K562 (cell line): ENCODE measurements around the gene DNMT1. TPM values are rescaled to one million over a fixed set of nuclear protein-coding genes. Genes with fewer than 3 reads are reported as not detected.

Experiments used
- ATAC-seq: fragments of 200-7000 bp; cut with Tn5 transposase; 3 replicates; pipeline ENCODE4 v1.9.1; 2020; ENCODE audit warnings: moderate library complexity
- BruUV-seq: library from RNA; stranded (reverse); fragments of 400-500 nt; replicated peaks from 2 replicates; lab custom pipeline; 2021; lab: Mats Ljungman, UMichigan
- CTCF ChIA-PET: fragments of 300-600 bp; formaldehyde crosslinking; extraction: SDS; loops from one replicate; lab custom pipeline; 2021; ENCODE audit warnings: low intra/inter-chr PET ratio; lab: Yijun Ruan, JAX
- POLR2A ChIA-PET: fragments of 300-600, 350-650 bp; sonication (Branson Sonifier 250); formaldehyde crosslinking; extraction: SDS; loops from one replicate; lab custom pipeline; 2021; ENCODE audit warnings: antibody characterized with exemption, inconsistent platforms; lab: Yijun Ruan, JAX
- DNase-seq, 4 experiments: peaks; one replicate each; pipeline versions ENCODE4 v3.0.0 to v3.0.0-alpha.2; 2011 to 2018; ENCODE audit warnings: low spot score in 3 of 4, mixed read lengths in 3 of 4; ENCODE audit errors: extremely low read depth in 1 of 4
- FAIRE-seq: peaks from 2 replicates; lab custom pipeline; 2011; peaks lifted over from hg19 to GRCh38; lab: Jason Lieb, UNC
- H2AFZ ChIP-seq: 2 replicates; pipeline ENCODE4 v1.6.0; 2011; ENCODE audit warnings: low read depth, low read length, control low read depth, inconsistent platforms
- H3K27ac ChIP-seq: fragments of 200-600 bp; 3 replicates; pipeline ENCODE4 v1.8.0; 2011; ENCODE audit warnings: low read depth, mild to moderate bottlenecking, control low read depth, inconsistent platforms, low read length, moderate library complexity, mixed read lengths; ENCODE audit errors: extremely low read depth
- H3K27me3 ChIP-seq, 2 experiments: fragments of 300-600 bp in 1 of 2; 2 replicates in 1 of 2; 3 replicates in 1 of 2; pipeline versions ENCODE4 v1.6.0 to v1.8.0; 2011; ENCODE audit warnings: inconsistent platforms in 2 of 2, low read length in 2 of 2, mild to moderate bottlenecking in 1 of 2, mixed read lengths in 1 of 2, moderate library complexity in 1 of 2; ENCODE audit not compliant: control insufficient read depth in 2 of 2, insufficient read depth in 2 of 2
- H3K36me3 ChIP-seq: fragments of 300-600 bp; 3 replicates; pipeline ENCODE4 v1.8.0; 2011; ENCODE audit warnings: mild to moderate bottlenecking, low read length, inconsistent platforms; ENCODE audit not compliant: control insufficient read depth, insufficient read depth
- H3K4me1 ChIP-seq, 2 experiments: fragments of 200-600 bp in 1 of 2; replicated peaks in 1 of 2; 2 replicates in 1 of 2; 3 replicates in 1 of 2; pipeline versions ENCODE4 v1.5.1 to v1.8.0; 2011; ENCODE audit warnings: inconsistent platforms in 2 of 2, low read length in 2 of 2, mild to moderate bottlenecking in 1 of 2, mixed read lengths in 1 of 2, moderate library complexity in 1 of 2; ENCODE audit not compliant: control insufficient read depth in 2 of 2, insufficient read depth in 2 of 2
- H3K4me2 ChIP-seq: 2 replicates; pipeline ENCODE4 v1.6.1; 2011; ENCODE audit warnings: low read length, control low read depth, inconsistent platforms, mixed read lengths; ENCODE audit not compliant: insufficient read depth
- H3K4me3 ChIP-seq: fragments of 200-600 bp; sonication (generic), shearing (Covaris generic); 2 replicates; pipeline ENCODE4 v1.5.1; 2016; ENCODE audit warnings: control low read depth, inconsistent platforms
- H3K79me2 ChIP-seq: fragments of 200-600 bp; 3 replicates; pipeline ENCODE4 v1.8.0; 2011; ENCODE audit warnings: low read length, inconsistent platforms; ENCODE audit not compliant: control insufficient read depth, insufficient read depth
- H3K9ac ChIP-seq, 2 experiments: 2 replicates each; pipeline versions ENCODE4 v1.6.0 to v1.6.1; 2011; ENCODE audit warnings: low read depth in 2 of 2, low read length in 2 of 2, control low read depth in 1 of 2, inconsistent platforms in 1 of 2, mild to moderate bottlenecking in 1 of 2, mixed read lengths in 1 of 2; ENCODE audit not compliant: insufficient read depth in 1 of 2
- H3K9me1 ChIP-seq: one replicate; pipeline ENCODE4 v1.6.0; 2011; ENCODE audit warnings: inconsistent platforms, mild to moderate bottlenecking, low read length, moderate library complexity; ENCODE audit not compliant: control insufficient read depth, insufficient read depth
- H3K9me3 ChIP-seq: replicated peaks from 2 replicates; pipeline ENCODE4 v1.5.1; 2011; ENCODE audit warnings: low read depth, low read length, inconsistent platforms; ENCODE audit not compliant: control insufficient read depth, insufficient read depth
- H4K20me1 ChIP-seq: replicated peaks from 2 replicates; pipeline ENCODE4 v1.6.1; 2011; ENCODE audit warnings: low read length, inconsistent platforms, mixed read lengths; ENCODE audit not compliant: control insufficient read depth, insufficient read depth
- ARID1B ChIP-seq: fragments of 450-650 bp; IDR thresholded peaks from 2 replicates; pipeline ENCODE4 v1.6.1; 2016; ENCODE audit warnings: antibody characterized with exemption, mild to moderate bottlenecking, inconsistent platforms
- C11orf30 ChIP-seq: fragments of 450-650 bp; IDR thresholded peaks from 2 replicates; pipeline ENCODE4 v1.6.1; 2016; ENCODE audit warnings: low read depth, mild to moderate bottlenecking
- ESRRB ChIP-seq: fragments of 250-450 bp; sonication (Bioruptor Pico); IDR thresholded peaks from 2 replicates; pipeline ENCODE4 v1.5.0; 2020; ENCODE audit warnings: mild to moderate bottlenecking, moderate library complexity, borderline replicate concordance
- L3MBTL2 ChIP-seq: fragments of 450-650 bp; IDR thresholded peaks from 2 replicates; pipeline ENCODE4 v1.6.1; 2016; ENCODE audit warnings: mild to moderate bottlenecking, moderate library complexity
- LARP7 ChIP-seq: fragments of 450-650 bp; IDR thresholded peaks from 2 replicates; pipeline ENCODE4 v1.6.1; 2016
- LCOR ChIP-seq: sonication (generic); formaldehyde crosslinking; IDR thresholded peaks from 2 replicates; pipeline ENCODE4 v1.8.0; 2022; ENCODE audit warnings: mild to moderate bottlenecking, missing genetic modification reagents
- NFRKB ChIP-seq: fragments of 450-650 bp; IDR thresholded peaks from 2 replicates; pipeline ENCODE4 v1.6.1; 2016; ENCODE audit warnings: low read depth
- RBM17 ChIP-seq: fragments of 200-400 bp; formaldehyde crosslinking; IDR thresholded peaks from 2 replicates; pipeline ENCODE4 v1.6.1; 2017; ENCODE audit warnings: low read depth, mild to moderate bottlenecking, low read length, borderline replicate concordance
- RCOR1 ChIP-seq, 2 experiments: IDR thresholded peaks; 2 replicates each; pipeline ENCODE4 v1.6.1; 2012; ENCODE audit warnings: low read depth in 2 of 2, low read length in 2 of 2, borderline replicate concordance in 1 of 2, improper control_type of control experiment in 1 of 2
- SMAD4 ChIP-seq: fragments of 250-450 bp; sonication (Bioruptor Pico); conservative IDR thresholded peaks from 2 replicates; pipeline ENCODE4 v1.8.0; 2021; ENCODE audit warnings: inconsistent platforms, mild to moderate bottlenecking, moderate library complexity
- SNRNP70 ChIP-seq: fragments of 200-400 bp; formaldehyde crosslinking; optimal IDR thresholded peaks from 2 replicates; pipeline ENCODE3; 2017; ENCODE audit warnings: low read depth, low read length
- SRSF3 ChIP-seq: fragments of 200-400 bp; formaldehyde crosslinking; IDR thresholded peaks from 2 replicates; pipeline ENCODE4 v1.6.1; 2016; ENCODE audit warnings: mild to moderate bottlenecking, low read length, moderate library complexity; ENCODE audit not compliant: insufficient read depth
- TCF3 ChIP-seq: sonication (generic); formaldehyde crosslinking; IDR thresholded peaks from 2 replicates; pipeline ENCODE4 v1.4.0; 2020; ENCODE audit warnings: mild to moderate bottlenecking, missing genetic modification reagents
- ZNF3 ChIP-seq: fragments of 250-450 bp; sonication (Bioruptor Pico); IDR thresholded peaks from 2 replicates; pipeline ENCODE4 v1.5.0; 2021; ENCODE audit warnings: mild to moderate bottlenecking, moderate library complexity
- WGBS: fragments of 100-300 bp; shearing (Covaris generic); methylation state at CpG from one replicate; pipeline ENCODE4 v1.1.6; 2016; ENCODE audit warnings: low coverage, mixed read lengths; ENCODE audit not compliant: insufficient coverage; ENCODE audit errors: missing lambda C conversion rate; 5-methylcytosine and 5-hydroxymethylcytosine counted together
- in situ Hi-C: fragments of 300-500 bp; cut with MboI; formaldehyde crosslinking; loops from 4 replicates; pipeline ENCODE4 v1.15.0; 2018; ENCODE audit warnings: inconsistent platforms, mixed read lengths
- intact Hi-C: fragments of 100-400 bp; cut with micrococcal nuclease; formaldehyde crosslinking; loops from 2 replicates; pipeline ENCODE4 v1.14.2; 2022
- polyA plus RNA-seq, 8 experiments: library from polyadenylated mRNA; depleted of rRNA in 4 of 8; stranded (reverse) in 5 of 8; unstranded in 3 of 8; fragments of >200 nt; fragmentation: Nextera tagmentation in 2 of 8; fragmentation: Illumina TruSeq in 1 of 8; extraction: Ambion mirVana in 2 of 8; extraction: Trizol in 1 of 8; gene quantifications; 2 replicates each; pipeline versions ENCODE4 v1.2.1 to v1.2.3, GENCODE V29; 2011 to 2014; ENCODE audit warnings: inconsistent platforms in 1 of 8, missing spikeins in 1 of 8
- total RNA-seq, 7 experiments: library from RNA; depleted of rRNA in 6 of 7; stranded (reverse); fragments of >200 nt in 6 of 7; fragmentation: Illumina TruSeq in 2 of 7; extraction: Trizol in 2 of 7; gene quantifications; 2 replicates each; pipeline versions ENCODE4 v1.2.1 to v1.2.3, GENCODE V29; 2011 to 2021; ENCODE audit warnings: low replicate concordance in 1 of 7
- TF ChIP-seq, protein P1 (sequence below), 3 experiments: IDR thresholded peaks in 2 of 3; conservative IDR thresholded peaks in 1 of 3; 2 replicates each; pipeline ENCODE4 v1.5.1; 2011 to 2012; ENCODE audit warnings: low read length in 3 of 3, mild to moderate bottlenecking in 3 of 3, control low read depth in 2 of 3, improper control_type of control experiment in 1 of 3, inconsistent platforms in 1 of 3, low read depth in 1 of 3, mixed read lengths in 1 of 3, moderate library complexity in 1 of 3; ENCODE audit not compliant: insufficient read depth in 2 of 3
- TF ChIP-seq, protein P2 (sequence below): fragments of 450-650 bp; IDR thresholded peaks from 2 replicates; pipeline ENCODE4 v1.6.1; 2017; ENCODE audit warnings: antibody characterized with exemption, mild to moderate bottlenecking

Gene DNMT1
- total and polyA plus RNA-seq, 9 of the 15 experiments (the other 6 are each of a cell fraction or from before 2014, with no cell fraction given), result 80.1 to 271 (median 121) TPM

DNA sequence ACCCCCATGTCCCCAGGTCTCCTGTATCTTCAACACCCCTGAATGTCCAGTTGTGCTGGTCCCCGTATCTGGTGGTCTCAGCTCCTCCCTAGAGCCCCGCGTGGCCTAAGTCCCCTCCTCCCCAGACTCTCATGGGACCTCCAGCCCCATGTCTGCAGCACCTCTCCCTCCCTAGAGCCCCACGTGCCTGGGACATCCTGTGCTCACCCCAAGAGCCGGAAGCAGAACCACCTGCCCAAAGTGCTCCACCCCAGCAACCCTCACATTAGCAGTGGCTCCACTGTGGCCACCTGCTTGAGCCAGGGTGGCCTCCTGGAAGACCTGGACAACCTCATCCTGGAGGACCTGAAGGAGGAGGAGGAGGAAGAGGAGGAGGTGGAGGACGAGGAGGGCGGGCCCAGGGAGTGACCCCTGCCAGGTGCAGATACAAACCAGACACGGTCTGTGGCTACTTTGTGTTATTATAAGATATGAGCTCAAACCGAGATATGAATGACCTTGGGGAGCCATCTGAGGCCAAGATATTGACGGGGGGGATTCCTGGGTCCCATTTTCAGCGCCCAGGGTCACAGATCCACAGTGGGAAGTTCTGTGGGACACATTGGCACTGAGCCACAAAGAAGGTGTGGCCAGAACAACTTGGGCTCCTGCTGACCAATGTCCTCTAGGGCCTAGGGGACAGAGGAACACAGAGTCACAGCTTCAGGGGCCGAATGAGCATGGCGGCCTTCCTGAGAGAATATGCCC, 102.7 kb downstream of the DNMT1 start:
- no peak overlapping the region for H2AFZ ChIP-seq
- 23% methylated on average over 13 of the region's 13 CpGs for WGBS
- FAIRE-seq (peak; percentile 74), ATAC-seq (peak; percentile 21), DNase-seq (peak; percentile 21 to 64 (median 41))
- peak overlapping the region; percentile 29; the same call in 1 of the 3 replicates for H3K27ac ChIP-seq
- intact Hi-C loops, result no loop called here
- peaks cover 3% of the 10 kb centered on the region; the same call in 1 of the 2 replicates for H4K20me1 ChIP-seq
- ChIA-PET POLR2A (interaction anchor here (0.9 to 1.8 kb wide), 2 partner anchors 9 to 12 kb away, joined by 3 to 5 read pairs; no protein-coding TSS in a partner anchor), CTCF (no interaction called here)
- no peaks in the 10 kb centered on the region; the same call in 2 of the 3 replicates for H3K36me3 ChIP-seq
- H3K4me1 ChIP-seq, result peaks cover 24 to 46% of the 10 kb centered on the region in 2 experiments
- no peaks in the 10 kb centered on the region for H3K27me3 ChIP-seq
- H3K4me2 ChIP-seq, result peak overlapping the region; percentile 38; the same call in 1 of the 2 replicates
- no peak overlapping the region for H3K4me3 ChIP-seq
- H3K9ac ChIP-seq, result peak overlapping the region in 1 of 2 experiments; percentile 57; a peak in 2 of 4 replicates
- H3K9me3 ChIP-seq, result no peaks in the 10 kb centered on the region
- H3K9me1 ChIP-seq, result no peaks in the 10 kb centered on the region
- no TSS peak for BruUV-seq
- no peaks in the 10 kb centered on the region for H3K79me2 ChIP-seq
- in situ Hi-C loops, result no loop called here
- TF ChIP-seq TCF3 (CRISPR knock-in tag), result peak; percentile 83
- TF ChIP-seq LCOR (CRISPR knock-in tag), result no peak
- no peak for TF ChIP-seq SNRNP70
- peak; percentile 51; the same call in 1 of the 2 replicates for TF ChIP-seq SMAD4 (CRISPR knock-in tag)
- TF ChIP-seq RCOR1 (IDR thresholded peaks at IDR 0.05; ENCODE audit: borderline replicate concordance in 1 of 2, low read depth in 2 of 2, low read length in 2 of 2), result 0 out of 4 replicates have a peak, but pooled peaks of 1 of the 2 experiments have one; percentile 39
- no peak for TF ChIP-seq NFRKB
- no peak for TF ChIP-seq ESRRB (CRISPR knock-in tag)
- TF ChIP-seq C11orf30, result no peak
- TF ChIP-seq, protein P1, sequence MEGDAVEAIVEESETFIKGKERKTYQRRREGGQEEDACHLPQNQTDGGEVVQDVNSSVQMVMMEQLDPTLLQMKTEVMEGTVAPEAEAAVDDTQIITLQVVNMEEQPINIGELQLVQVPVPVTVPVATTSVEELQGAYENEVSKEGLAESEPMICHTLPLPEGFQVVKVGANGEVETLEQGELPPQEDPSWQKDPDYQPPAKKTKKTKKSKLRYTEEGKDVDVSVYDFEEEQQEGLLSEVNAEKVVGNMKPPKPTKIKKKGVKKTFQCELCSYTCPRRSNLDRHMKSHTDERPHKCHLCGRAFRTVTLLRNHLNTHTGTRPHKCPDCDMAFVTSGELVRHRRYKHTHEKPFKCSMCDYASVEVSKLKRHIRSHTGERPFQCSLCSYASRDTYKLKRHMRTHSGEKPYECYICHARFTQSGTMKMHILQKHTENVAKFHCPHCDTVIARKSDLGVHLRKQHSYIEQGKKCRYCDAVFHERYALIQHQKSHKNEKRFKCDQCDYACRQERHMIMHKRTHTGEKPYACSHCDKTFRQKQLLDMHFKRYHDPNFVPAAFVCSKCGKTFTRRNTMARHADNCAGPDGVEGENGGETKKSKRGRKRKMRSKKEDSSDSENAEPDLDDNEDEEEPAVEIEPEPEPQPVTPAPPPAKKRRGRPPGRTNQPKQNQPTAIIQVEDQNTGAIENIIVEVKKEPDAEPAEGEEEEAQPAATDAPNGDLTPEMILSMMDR (IDR thresholded peaks at IDR 0.05 in 2 of 3, conservative IDR thresholded peaks at IDR 0.05 in 1 of 3; ENCODE audit: insufficient read depth in 2 of 3, low read depth in 1 of 3, low read length in 3 of 3), result no peak
- TF ChIP-seq SRSF3, result no peak
- TF ChIP-seq ARID1B, result peak; percentile 79
- no peak for TF ChIP-seq LARP7
- no peak for TF ChIP-seq ZNF3 (CRISPR knock-in tag)
- TF ChIP-seq, protein P2, sequence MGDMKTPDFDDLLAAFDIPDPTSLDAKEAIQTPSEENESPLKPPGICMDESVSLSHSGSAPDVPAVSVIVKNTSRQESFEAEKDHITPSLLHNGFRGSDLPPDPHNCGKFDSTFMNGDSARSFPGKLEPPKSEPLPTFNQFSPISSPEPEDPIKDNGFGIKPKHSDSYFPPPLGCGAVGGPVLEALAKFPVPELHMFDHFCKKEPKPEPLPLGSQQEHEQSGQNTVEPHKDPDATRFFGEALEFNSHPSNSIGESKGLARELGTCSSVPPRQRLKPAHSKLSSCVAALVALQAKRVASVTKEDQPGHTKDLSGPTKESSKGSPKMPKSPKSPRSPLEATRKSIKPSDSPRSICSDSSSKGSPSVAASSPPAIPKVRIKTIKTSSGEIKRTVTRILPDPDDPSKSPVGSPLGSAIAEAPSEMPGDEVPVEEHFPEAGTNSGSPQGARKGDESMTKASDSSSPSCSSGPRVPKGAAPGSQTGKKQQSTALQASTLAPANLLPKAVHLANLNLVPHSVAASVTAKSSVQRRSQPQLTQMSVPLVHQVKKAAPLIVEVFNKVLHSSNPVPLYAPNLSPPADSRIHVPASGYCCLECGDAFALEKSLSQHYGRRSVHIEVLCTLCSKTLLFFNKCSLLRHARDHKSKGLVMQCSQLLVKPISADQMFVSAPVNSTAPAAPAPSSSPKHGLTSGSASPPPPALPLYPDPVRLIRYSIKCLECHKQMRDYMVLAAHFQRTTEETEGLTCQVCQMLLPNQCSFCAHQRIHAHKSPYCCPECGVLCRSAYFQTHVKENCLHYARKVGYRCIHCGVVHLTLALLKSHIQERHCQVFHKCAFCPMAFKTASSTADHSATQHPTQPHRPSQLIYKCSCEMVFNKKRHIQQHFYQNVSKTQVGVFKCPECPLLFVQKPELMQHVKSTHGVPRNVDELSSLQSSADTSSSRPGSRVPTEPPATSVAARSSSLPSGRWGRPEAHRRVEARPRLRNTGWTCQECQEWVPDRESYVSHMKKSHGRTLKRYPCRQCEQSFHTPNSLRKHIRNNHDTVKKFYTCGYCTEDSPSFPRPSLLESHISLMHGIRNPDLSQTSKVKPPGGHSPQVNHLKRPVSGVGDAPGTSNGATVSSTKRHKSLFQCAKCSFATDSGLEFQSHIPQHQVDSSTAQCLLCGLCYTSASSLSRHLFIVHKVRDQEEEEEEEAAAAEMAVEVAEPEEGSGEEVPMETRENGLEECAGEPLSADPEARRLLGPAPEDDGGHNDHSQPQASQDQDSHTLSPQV, result no peak
- peak; percentile 23; the same call in 1 of the 2 replicates for TF ChIP-seq L3MBTL2
- TF ChIP-seq RBM17, result no peak
